Urothelium cell line (cell line): ENCODE data around the gene PTCH2.
A peak's percentile ranks its signal among the peaks of the same experiment; 100 is the strongest.

Experiments
- DNase-seq: peaks from one replicate; pipeline ENCODE4 v3.0.0; 2011; ENCODE audit warnings: low spot score, mixed read lengths
- FAIRE-seq: peaks from 2 replicates; lab custom pipeline; 2011; peaks lifted over from hg19 to GRCh38; lab: Jason Lieb, UNC

The PTCH2 gene

DNA sequence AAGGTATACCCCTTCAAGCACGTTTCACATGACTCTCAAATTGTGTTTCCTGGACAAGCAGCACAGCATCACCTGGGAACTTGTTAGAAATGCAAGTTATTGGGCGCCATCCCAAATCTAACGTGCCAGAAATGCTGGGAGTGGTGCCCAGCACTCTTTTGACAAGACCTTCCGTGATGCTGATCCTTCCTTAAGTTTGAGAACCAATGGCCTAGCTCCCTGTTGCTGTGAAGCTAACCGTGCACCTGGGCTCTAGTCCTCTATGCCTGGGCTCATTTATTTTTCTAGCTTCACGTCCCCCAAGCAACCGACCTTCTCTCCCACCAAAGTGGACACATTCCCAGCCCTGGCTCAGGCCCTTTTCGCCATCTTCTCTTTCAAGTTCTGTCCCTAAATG lies 59.4 kb downstream of the PTCH2 start:
- DNase-seq: no peak
- no peak for FAIRE-seq

GRCh38 chr1:44780583-44781121 lies 62.4 kb downstream of the PTCH2 start:
- DNase-seq (no peak), FAIRE-seq (no peak)

- DNase-seq: no peak
Measured at GRCh38 chr1:44778705-44779576, 64.1 kb downstream of the PTCH2 start.

DNA sequence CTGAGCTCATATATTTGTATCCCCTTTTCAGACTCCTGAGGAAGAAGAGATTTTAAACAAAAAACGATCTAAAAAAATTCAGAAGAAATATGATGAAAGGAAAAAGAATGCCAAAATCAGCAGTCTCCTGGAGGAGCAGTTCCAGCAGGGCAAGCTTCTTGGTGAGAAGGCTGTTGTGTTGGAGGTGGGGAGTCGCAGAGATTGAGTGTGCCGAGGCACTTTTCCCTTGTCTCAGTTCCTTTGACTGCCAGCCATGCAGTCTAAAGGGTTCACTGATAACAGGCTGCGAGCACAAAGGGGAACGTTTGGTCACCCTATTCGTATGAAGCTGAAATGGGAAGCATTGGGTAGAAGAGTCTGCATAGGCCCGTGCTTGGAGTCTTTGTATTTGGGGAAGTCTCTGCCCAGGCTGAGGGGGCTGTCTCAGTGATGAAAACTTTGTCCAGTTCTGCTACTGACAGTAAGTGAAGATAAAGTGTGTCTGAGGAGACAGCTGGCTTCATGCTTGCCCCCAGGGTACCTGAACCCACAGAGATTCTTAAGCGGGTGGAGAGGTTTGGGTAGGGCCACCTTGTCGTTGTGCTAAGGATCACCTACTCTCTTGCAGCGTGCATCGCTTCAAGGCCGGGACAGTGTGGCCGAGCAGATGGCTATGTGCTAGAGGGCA lies 65.0 kb downstream of the PTCH2 start:
- DNase-seq (no peak), FAIRE-seq (no peak)

More at GRCh38 chr1:44778705-44779576, 64.1 kb downstream of the PTCH2 start:
- no peak for FAIRE-seq

- FAIRE-seq (no peak), DNase-seq (no peak)
Measured at GRCh38 chr1:44777547-44777946, 65.5 kb downstream of the PTCH2 start.

- FAIRE-seq: no peak
Measured at GRCh38 chr1:44776730-44777068, 66.4 kb downstream of the PTCH2 start.

GRCh38 chr1:44775930-44776729 lies 66.9 kb downstream of the PTCH2 start:
- FAIRE-seq (no peak), DNase-seq (no peak)

More at GRCh38 chr1:44776730-44777068, 66.4 kb downstream of the PTCH2 start:
- DNase-seq: no peak

DNA sequence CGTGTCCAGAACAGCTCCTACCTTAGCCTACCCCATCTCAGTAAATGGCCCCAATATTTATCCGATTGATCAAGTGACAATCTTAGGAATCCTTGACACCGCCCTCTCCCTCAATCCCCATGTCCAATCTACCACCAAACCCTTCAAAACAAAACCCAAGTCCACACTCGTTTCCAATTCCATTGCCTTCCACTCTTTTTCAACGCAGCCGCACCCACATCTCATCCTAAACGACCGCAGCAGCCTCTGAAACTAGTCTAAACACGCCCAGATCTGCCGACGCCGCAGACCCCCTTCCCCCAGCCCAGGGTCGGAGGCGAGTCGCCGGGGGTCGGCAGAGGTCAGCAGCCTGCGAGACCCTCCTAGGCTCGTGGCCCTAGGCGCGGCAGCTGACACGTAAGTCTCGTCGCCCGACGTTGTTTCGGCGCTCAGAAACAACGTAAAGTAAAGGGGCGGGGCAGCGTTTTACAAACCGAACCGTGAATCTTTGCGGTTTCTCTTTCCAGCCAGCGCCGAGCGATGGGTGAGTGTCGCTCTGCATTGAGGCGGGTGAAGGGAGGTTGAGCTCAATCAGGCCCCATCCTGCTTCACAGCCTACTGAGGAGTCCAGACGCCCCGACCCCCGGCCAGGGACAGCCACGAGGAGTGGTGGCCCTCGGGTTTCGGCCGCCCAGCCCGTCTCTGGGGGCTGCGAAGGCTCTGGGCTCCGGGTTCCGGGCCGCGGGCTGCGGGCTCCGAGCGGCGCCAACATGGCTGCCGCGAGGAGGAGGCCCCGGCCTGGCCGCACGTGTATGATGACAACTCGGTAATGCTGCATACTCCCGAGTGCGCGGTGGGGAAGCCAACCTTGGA lies 67.7 kb downstream of the PTCH2 start, which contains the start of gene RPS8:
TSS of gene RPS8 (plus strand) at position 463 of the 852 bp plus-strand sequence. CDS start at position 520, 57 bp downstream.
- DNase-seq (peak; percentile 93), FAIRE-seq (peak; percentile 9)
